ENCODE measurements around the gene ARHGAP24. TPM values are rescaled to one million over a fixed set of nuclear protein-coding genes. Genes with fewer than 3 reads are reported as not detected.

ARHGAP24 gene
- total and polyA plus RNA-seq, 4 donors = 1.8 to 15.2 (median 3.3) TPM

GRCh38 chr4:85867271-85867670 lies 392.3 kb downstream of the ARHGAP24 start (continued):
- TF ChIP-seq CTCF (IDR thresholded peaks at IDR 0.05; ENCODE audit: low read depth, low read length, missing input control) (no peak), HNF4G (IDR thresholded peaks at IDR 0.05) (no peak), NR2F2 (IDR thresholded peaks at IDR 0.05) (no peak)
- TF ChIP-seq, protein P1, sequence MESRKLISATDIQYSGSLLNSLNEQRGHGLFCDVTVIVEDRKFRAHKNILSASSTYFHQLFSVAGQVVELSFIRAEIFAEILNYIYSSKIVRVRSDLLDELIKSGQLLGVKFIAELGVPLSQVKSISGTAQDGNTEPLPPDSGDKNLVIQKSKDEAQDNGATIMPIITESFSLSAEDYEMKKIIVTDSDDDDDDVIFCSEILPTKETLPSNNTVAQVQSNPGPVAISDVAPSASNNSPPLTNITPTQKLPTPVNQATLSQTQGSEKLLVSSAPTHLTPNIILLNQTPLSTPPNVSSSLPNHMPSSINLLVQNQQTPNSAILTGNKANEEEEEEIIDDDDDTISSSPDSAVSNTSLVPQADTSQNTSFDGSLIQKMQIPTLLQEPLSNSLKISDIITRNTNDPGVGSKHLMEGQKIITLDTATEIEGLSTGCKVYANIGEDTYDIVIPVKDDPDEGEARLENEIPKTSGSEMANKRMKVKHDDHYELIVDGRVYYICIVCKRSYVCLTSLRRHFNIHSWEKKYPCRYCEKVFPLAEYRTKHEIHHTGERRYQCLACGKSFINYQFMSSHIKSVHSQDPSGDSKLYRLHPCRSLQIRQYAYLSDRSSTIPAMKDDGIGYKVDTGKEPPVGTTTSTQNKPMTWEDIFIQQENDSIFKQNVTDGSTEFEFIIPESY (IDR thresholded peaks at IDR 0.05) = no peak

DNA sequence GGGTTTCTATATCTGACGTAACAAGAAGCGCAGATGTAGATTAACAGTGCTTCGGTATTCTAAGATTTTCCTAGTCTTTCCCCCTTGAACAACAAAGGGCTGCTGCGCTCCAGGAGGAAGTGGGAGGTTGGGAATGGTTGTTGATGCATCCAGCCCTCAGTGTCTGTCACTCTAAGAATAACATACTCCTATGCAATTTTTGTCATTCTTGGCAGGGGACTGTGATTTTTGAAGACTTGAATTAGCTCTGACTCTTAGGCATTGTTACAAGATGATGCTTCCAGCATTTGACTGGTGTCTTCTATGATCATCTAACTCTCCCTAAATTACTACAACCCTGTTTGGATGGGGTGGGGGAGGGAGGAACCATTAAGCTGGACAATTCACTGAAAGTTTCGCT lies 394.2 kb downstream of the ARHGAP24 start:
- Histone ChIP-seq H3K9me3 (ENCODE audit: control insufficient read depth in 4 of 4, low read length in 3 of 4) (no peaks in the 10 kb centered on the region), H3K36me3 (ENCODE audit: control insufficient read depth in 4 of 4, insufficient read depth in 3 of 4, low read depth in 1 of 4, low read length in 3 of 4) (no peaks in the 10 kb centered on the region), H3K4me3 (ENCODE audit: low read depth in 1 of 3, low read length in 3 of 3) (no peak overlapping the region), H3K9ac (ENCODE audit: low read depth in 1 of 2, low read length in 2 of 2) (no peak overlapping the region), H3K4me1 (ENCODE audit: control insufficient read depth in 4 of 4, insufficient read depth in 4 of 4, low read length in 3 of 4) (no peaks in the 10 kb centered on the region), H3K27me3 (ENCODE audit: control insufficient read depth in 4 of 4, insufficient read depth in 4 of 4, low read length in 3 of 4) (no peaks in the 10 kb centered on the region), H3K27ac (ENCODE audit: low read depth in 1 of 2, low read length in 2 of 2) (no peak overlapping the region)
- WGBS = 71% methylated on average over 5 of the region's 5 CpGs
- no peak for DNase-seq (ENCODE audit: low spot score)
- TF ChIP-seq, protein P2, sequence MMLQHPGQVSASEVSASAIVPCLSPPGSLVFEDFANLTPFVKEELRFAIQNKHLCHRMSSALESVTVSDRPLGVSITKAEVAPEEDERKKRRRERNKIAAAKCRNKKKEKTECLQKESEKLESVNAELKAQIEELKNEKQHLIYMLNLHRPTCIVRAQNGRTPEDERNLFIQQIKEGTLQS (IDR thresholded peaks at IDR 0.05) = no peak
- TF ChIP-seq JUND (IDR thresholded peaks at IDR 0.05) (no peak), FOXA1 (IDR thresholded peaks at IDR 0.05) (no peak), FOXA2 (IDR thresholded peaks at IDR 0.05) (no peak), HNF4A (conservative IDR thresholded peaks at IDR 0.05) (no peak), RXRA (IDR thresholded peaks at IDR 0.05) (no peak), EGR1 (IDR thresholded peaks at IDR 0.05; ENCODE audit: low read depth in 2 of 2) (no peak), REST (IDR thresholded peaks at IDR 0.05) (no peak), YY1 (IDR thresholded peaks at IDR 0.05) (no peak), SP1 (IDR thresholded peaks at IDR 0.05) (no peak), MAX (IDR thresholded peaks at IDR 0.05) (no peak)

Data from liver (tissue), 9 donors.